Neural cell (in vitro differentiated cells): Measurements from ENCODE around the gene HCN1. TPM values are rescaled to one million over a fixed set of nuclear protein-coding genes. Genes with fewer than 3 reads are reported as not detected.

Experiments
- H2AFZ ChIP-seq: fragments of 200-600, 300-800 bp; sonication (generic), shearing (Covaris generic); 2 replicates; pipeline ENCODE4 v1.6.0; 2014; ENCODE audit warnings: low read depth, mild to moderate bottlenecking, antibody characterized with exemption, low read length, moderate library complexity
- H3F3A ChIP-seq: fragments of 200-600 bp; shearing (Covaris generic); 2 replicates; pipeline ENCODE4 v1.6.1; 2016; ENCODE audit warnings: mild to moderate bottlenecking, moderate library complexity, mixed read lengths, antibody characterized with exemption, low read length; ENCODE audit not compliant: insufficient read depth, poor library complexity, severe bottlenecking
- H3K27ac ChIP-seq: fragments of 200-600, 300-800 bp; sonication (generic), shearing (Covaris generic); 2 replicates; pipeline ENCODE4 v1.5.1; 2014; ENCODE audit warnings: mild to moderate bottlenecking, low read length, moderate library complexity
- H3K27me3 ChIP-seq: fragments of 300-800, 200-600 bp; sonication (generic), shearing (Covaris generic); 2 replicates; pipeline ENCODE4 v1.6.0; 2014; ENCODE audit warnings: mild to moderate bottlenecking, low read depth, low read length, moderate library complexity; ENCODE audit not compliant: insufficient read depth
- H3K36me3 ChIP-seq: fragments of 300-800, 200-600 bp; sonication (generic), shearing (Covaris generic); 2 replicates; pipeline ENCODE4 v1.5.1; 2014; ENCODE audit warnings: mild to moderate bottlenecking, antibody characterized with exemption, low read length, moderate library complexity; ENCODE audit not compliant: insufficient read depth
- H3K4me2 ChIP-seq: fragments of 300-800, 200-600 bp; sonication (generic), shearing (Covaris generic); 2 replicates; pipeline ENCODE4 v1.6.0; 2014; ENCODE audit warnings: mild to moderate bottlenecking, low read length
- H3K4me3 ChIP-seq: fragments of 300-800, 200-600 bp; sonication (generic), shearing (Covaris generic); 2 replicates; pipeline ENCODE4 v1.5.1; 2014; ENCODE audit warnings: mild to moderate bottlenecking, low read length, moderate library complexity
- H3K79me2 ChIP-seq: fragments of 200-600 bp; shearing (Covaris generic); replicated peaks from 2 replicates; pipeline ENCODE4 v1.6.0; 2014; ENCODE audit warnings: mild to moderate bottlenecking, low read length, moderate library complexity; ENCODE audit not compliant: insufficient read depth
- H3K9ac ChIP-seq: fragments of 300-800, 200-600 bp; sonication (generic), shearing (Covaris generic); 2 replicates; pipeline ENCODE4 v1.6.1; 2016; ENCODE audit warnings: mild to moderate bottlenecking, low read length, mixed read lengths
- H3K9me2 ChIP-seq: fragments of 200-600 bp; shearing (Covaris generic); 2 replicates; pipeline ENCODE4 v1.6.1; 2016; ENCODE audit warnings: mild to moderate bottlenecking, low read length, mixed read lengths; ENCODE audit not compliant: insufficient read depth
- H3K9me3 ChIP-seq: fragments of 200-600, 300-800 bp; sonication (generic), shearing (Covaris generic); 2 replicates; pipeline ENCODE4 v1.6.1; 2016; ENCODE audit warnings: mild to moderate bottlenecking, mixed run types, low read length, moderate library complexity, mixed read lengths
- H4K20me1 ChIP-seq: fragments of 200-600 bp; shearing (Covaris generic); 2 replicates; pipeline ENCODE4 v1.6.1; 2016; ENCODE audit warnings: mild to moderate bottlenecking, mixed run types; ENCODE audit not compliant: insufficient read depth
- CTCF ChIP-seq: fragments of 450-650 bp; IDR thresholded peaks from 2 replicates; pipeline ENCODE4 v1.5.1; 2014; ENCODE audit warnings: antibody characterized with exemption, mild to moderate bottlenecking, moderate library complexity; ENCODE audit not compliant: poor library complexity, severe bottlenecking
- EP300 ChIP-seq: fragments of 450-650 bp; conservative IDR thresholded peaks from 2 replicates; pipeline ENCODE4 v1.6.1; 2014; ENCODE audit warnings: antibody characterized with exemption, mild to moderate bottlenecking, moderate library complexity; ENCODE audit not compliant: poor library complexity, severe bottlenecking
- EZH2 ChIP-seq: fragments of 200-600, 300-800 bp; shearing (Covaris generic), sonication (generic); IDR thresholded peaks from 2 replicates; pipeline ENCODE4 v1.6.1; 2014; ENCODE audit warnings: antibody characterized with exemption, low read length, borderline replicate concordance, mild to moderate bottlenecking; ENCODE audit not compliant: insufficient read depth, poor library complexity, severe bottlenecking
- MXI1 ChIP-seq: fragments of 450-650 bp; conservative IDR thresholded peaks from 2 replicates; pipeline ENCODE4 v1.6.1; 2014; ENCODE audit warnings: antibody characterized with exemption, mild to moderate bottlenecking; ENCODE audit not compliant: poor library complexity, severe bottlenecking
- POLR2AphosphoS5 ChIP-seq: IDR thresholded peaks from 2 replicates; pipeline ENCODE4 v1.6.1; 2012
- RAD21 ChIP-seq: fragments of 450-650 bp; conservative IDR thresholded peaks from 2 replicates; pipeline ENCODE4 v1.6.1; 2014; ENCODE audit warnings: antibody characterized with exemption, mild to moderate bottlenecking, moderate library complexity
- SMC3 ChIP-seq: fragments of 450-650 bp; conservative IDR thresholded peaks from 2 replicates; pipeline ENCODE4 v1.6.1; 2014; ENCODE audit warnings: antibody characterized with exemption, mild to moderate bottlenecking, moderate library complexity; ENCODE audit not compliant: poor library complexity
- TAF1 ChIP-seq: IDR thresholded peaks from 2 replicates; pipeline ENCODE4 v1.6.1; 2012; ENCODE audit warnings: low read depth
- polyA plus RNA-seq: library from polyadenylated mRNA; depleted of rRNA; stranded (reverse); fragments of >200 nt; gene quantifications from 2 replicates; pipeline ENCODE4 v1.2.3, GENCODE V29; 2014
- TF ChIP-seq, protein P1 (sequence below): IDR thresholded peaks from 2 replicates; pipeline ENCODE4 v1.6.1; 2012; ENCODE audit warnings: borderline replicate concordance

Gene HCN1
- polyA plus RNA-seq, 1 donor from 2014 or later = 1.4 TPM

- TF ChIP-seq SMC3 = no peak
- TF ChIP-seq EZH2 = no peak
- TF ChIP-seq EP300 = no peak
- TF ChIP-seq TAF1 = no peak
- TF ChIP-seq, protein P1, sequence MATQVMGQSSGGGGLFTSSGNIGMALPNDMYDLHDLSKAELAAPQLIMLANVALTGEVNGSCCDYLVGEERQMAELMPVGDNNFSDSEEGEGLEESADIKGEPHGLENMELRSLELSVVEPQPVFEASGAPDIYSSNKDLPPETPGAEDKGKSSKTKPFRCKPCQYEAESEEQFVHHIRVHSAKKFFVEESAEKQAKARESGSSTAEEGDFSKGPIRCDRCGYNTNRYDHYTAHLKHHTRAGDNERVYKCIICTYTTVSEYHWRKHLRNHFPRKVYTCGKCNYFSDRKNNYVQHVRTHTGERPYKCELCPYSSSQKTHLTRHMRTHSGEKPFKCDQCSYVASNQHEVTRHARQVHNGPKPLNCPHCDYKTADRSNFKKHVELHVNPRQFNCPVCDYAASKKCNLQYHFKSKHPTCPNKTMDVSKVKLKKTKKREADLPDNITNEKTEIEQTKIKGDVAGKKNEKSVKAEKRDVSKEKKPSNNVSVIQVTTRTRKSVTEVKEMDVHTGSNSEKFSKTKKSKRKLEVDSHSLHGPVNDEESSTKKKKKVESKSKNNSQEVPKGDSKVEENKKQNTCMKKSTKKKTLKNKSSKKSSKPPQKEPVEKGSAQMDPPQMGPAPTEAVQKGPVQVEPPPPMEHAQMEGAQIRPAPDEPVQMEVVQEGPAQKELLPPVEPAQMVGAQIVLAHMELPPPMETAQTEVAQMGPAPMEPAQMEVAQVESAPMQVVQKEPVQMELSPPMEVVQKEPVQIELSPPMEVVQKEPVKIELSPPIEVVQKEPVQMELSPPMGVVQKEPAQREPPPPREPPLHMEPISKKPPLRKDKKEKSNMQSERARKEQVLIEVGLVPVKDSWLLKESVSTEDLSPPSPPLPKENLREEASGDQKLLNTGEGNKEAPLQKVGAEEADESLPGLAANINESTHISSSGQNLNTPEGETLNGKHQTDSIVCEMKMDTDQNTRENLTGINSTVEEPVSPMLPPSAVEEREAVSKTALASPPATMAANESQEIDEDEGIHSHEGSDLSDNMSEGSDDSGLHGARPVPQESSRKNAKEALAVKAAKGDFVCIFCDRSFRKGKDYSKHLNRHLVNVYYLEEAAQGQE = no peak
- no peak for TF ChIP-seq POLR2AphosphoS5
- TF ChIP-seq RAD21 = no peak
- no peak for TF ChIP-seq MXI1
- no peak for TF ChIP-seq CTCF
- Histone ChIP-seq H3K4me3 (no peak overlapping the region), H3K4me2 (no peak overlapping the region), H3K27ac (no peak overlapping the region), H3K27me3 (no peaks in the 10 kb centered on the region), H3K9me2 (no peaks in the 10 kb centered on the region), H3K79me2 (no peaks in the 10 kb centered on the region), H4K20me1 (no peaks in the 10 kb centered on the region), H3K36me3 (no peaks in the 10 kb centered on the region), H2AFZ (no peak overlapping the region), H3K9ac (no peak overlapping the region), H3F3A (peaks cover 3% of the 10 kb centered on the region), H3K9me3 (no peaks in the 10 kb centered on the region)
Observed at GRCh38 chr5:45623832-45624231, 72.3 kb downstream of the HCN1 start.

DNA sequence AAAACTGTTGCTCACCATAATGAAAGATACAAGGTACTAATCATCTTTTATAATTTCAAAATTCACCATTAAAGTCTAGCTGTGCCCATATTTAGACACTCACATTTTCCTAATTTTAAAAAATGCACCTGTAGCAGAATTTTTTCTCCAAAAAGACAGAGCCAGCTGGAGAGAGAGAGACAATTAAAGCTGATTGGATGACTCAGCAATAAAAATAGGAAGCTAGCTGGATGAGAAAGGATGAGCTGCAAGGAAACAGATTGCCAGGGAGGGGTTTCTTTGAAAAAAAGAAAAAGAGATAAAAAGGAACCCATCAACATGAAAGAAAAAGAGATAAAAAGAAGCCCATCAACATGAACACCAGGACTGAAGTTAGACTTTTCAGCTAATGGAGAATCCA is 73.8 kb downstream of the HCN1 start:
- H3K27me3 ChIP-seq = no peaks in the 10 kb centered on the region
- no peak for TF ChIP-seq EZH2
- no peak for TF ChIP-seq POLR2AphosphoS5
- no peak for TF ChIP-seq CTCF
- no peak for TF ChIP-seq TAF1
- TF ChIP-seq MXI1 = no peak
- TF ChIP-seq SMC3 = no peak
- no peak for TF ChIP-seq EP300
- TF ChIP-seq RAD21 = no peak
- H3K9me3 ChIP-seq = no peaks in the 10 kb centered on the region
- H3F3A ChIP-seq = peaks cover 3% of the 10 kb centered on the region
- H3K27ac ChIP-seq = no peak overlapping the region
- no peak overlapping the region for H2AFZ ChIP-seq
- H3K4me2 ChIP-seq = no peak overlapping the region
- H3K4me3 ChIP-seq = no peak overlapping the region
- H4K20me1 ChIP-seq = no peaks in the 10 kb centered on the region
- H3K9me2 ChIP-seq = no peaks in the 10 kb centered on the region
- H3K36me3 ChIP-seq = no peaks in the 10 kb centered on the region
- no peaks in the 10 kb centered on the region for H3K79me2 ChIP-seq
- no peak overlapping the region for H3K9ac ChIP-seq
